ENCODE measurements around the gene MTHFR. TPM values are rescaled to one million over a fixed set of nuclear protein-coding genes. Genes with fewer than 3 reads are reported as not detected.

The MTHFR gene
- total RNA-seq, 1 donor from 2014 or later, result 48.4 TPM

DNA sequence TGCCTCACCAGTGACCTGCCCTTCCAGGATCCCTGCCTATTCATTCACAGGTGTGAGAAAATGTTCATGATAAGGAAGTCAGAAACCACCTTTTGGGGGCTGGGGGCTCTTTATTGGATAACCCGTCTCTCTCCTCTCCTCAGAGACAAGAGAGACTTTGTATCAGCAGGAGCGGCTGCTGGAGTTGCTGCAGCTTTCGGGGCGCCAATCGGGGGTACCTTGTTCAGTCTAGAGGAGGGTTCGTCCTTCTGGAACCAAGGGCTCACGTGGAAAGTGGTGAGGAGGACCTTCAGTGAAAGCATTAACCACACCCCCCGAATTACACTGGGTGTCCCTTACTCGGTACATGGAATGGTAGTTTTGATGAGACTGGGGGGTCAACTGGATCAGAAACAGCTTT, 21.2 kb upstream of the MTHFR start:
- Histone ChIP-seq H3K36me3 (peaks cover 75 to 98% of the 10 kb centered on the region in 2 donors), H3K27me3 (no peaks in the 10 kb centered on the region), H3K9me3 (no peaks in the 10 kb centered on the region), H3K4me3 (no peak overlapping the region), H3K27ac (no peak overlapping the region), H3K4me1 (no peaks in the 10 kb centered on the region)
- intact Hi-C loops (cut with DNase I), result no loop called here
- no peak for DNase-seq (ENCODE audit: low spot score in 2 of 2)
- TF ChIP-seq, protein P1, sequence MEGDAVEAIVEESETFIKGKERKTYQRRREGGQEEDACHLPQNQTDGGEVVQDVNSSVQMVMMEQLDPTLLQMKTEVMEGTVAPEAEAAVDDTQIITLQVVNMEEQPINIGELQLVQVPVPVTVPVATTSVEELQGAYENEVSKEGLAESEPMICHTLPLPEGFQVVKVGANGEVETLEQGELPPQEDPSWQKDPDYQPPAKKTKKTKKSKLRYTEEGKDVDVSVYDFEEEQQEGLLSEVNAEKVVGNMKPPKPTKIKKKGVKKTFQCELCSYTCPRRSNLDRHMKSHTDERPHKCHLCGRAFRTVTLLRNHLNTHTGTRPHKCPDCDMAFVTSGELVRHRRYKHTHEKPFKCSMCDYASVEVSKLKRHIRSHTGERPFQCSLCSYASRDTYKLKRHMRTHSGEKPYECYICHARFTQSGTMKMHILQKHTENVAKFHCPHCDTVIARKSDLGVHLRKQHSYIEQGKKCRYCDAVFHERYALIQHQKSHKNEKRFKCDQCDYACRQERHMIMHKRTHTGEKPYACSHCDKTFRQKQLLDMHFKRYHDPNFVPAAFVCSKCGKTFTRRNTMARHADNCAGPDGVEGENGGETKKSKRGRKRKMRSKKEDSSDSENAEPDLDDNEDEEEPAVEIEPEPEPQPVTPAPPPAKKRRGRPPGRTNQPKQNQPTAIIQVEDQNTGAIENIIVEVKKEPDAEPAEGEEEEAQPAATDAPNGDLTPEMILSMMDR (IDR thresholded peaks at IDR 0.05), result no peak

DNA sequence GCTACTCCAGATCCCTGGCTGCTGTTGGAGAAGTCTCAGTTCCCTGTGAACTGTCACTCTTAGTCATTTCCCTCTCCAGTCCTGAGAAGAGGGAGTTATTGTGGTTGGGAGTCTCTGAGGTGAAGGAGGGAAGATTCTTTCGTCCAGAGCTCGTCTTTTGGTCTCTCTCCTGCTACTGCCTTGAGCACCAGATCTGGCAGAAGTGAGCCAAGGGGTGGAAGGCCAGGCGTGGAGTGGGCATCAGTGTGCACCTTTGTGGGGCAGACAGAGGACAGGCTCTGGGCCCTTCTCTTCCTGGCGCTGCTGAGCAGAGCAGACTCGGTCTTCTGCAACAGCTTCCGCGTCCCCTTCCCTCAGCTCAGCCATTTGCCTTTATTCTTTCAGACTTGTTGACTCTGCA, 19.4 kb upstream of the MTHFR start:
- H3K27ac ChIP-seq, result no peak overlapping the region
- H3K27me3 ChIP-seq, result no peaks in the 10 kb centered on the region
- intact Hi-C loops (cut with DNase I), result no loop called here
- no peak for DNase-seq (ENCODE audit: low spot score in 2 of 2)
- peaks cover 77 to 83% of the 10 kb centered on the region in 2 donors for H3K36me3 ChIP-seq
- no peaks in the 10 kb centered on the region for H3K9me3 ChIP-seq
- H3K4me1 ChIP-seq, result no peaks in the 10 kb centered on the region
- TF ChIP-seq, protein P1 (IDR thresholded peaks at IDR 0.05), result no peak
- H3K4me3 ChIP-seq, result no peak overlapping the region

DNA sequence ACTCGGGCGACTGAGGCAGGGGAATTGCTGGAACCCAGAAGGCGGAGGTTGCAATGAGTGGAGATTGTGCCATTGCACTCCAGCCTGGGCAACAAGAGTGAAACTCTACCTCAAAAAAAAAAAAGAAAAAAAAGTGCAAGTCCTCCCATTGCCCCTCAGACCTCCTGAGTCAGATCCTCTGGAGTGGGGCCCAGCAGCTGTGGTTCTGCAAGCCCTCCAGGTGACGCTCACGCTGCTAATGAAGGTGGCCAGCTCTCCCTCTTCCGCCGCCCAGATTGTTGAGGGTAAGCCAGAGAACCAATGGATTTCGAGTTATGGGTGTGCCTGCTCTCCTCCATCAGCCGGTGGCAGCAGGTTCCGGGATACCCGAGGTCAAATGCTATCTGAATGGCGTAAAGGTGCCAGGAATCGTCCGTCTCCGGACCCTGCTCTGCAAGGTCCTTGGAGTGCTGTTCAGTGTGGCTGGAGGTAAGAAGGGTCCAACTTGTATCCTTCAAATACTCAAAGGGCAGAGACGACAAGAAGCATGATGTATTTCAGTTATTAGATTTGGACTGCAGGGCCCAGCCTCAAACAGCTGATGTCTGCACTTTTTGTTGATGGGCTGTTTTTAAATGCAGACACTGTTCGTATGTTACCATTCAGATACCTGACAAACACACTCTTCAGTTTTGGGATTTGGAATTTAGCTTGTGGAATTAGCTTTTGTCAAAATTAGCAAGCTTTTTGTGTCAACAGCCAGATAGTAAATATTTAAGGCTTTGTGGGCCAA, 17.8 kb upstream of the MTHFR start:
- no peak overlapping the region for H3K4me3 ChIP-seq
- intact Hi-C loops (cut with DNase I), result no loop called here
- H3K4me1 ChIP-seq, result no peaks in the 10 kb centered on the region
- TF ChIP-seq, protein P1 (IDR thresholded peaks at IDR 0.05), result no peak
- no peak for DNase-seq (ENCODE audit: low spot score in 2 of 2)
- H3K9me3 ChIP-seq, result no peaks in the 10 kb centered on the region
- peaks cover 77 to 81% of the 10 kb centered on the region in 2 donors for H3K36me3 ChIP-seq
- H3K27me3 ChIP-seq, result no peaks in the 10 kb centered on the region
- no peak overlapping the region for H3K27ac ChIP-seq

DNA sequence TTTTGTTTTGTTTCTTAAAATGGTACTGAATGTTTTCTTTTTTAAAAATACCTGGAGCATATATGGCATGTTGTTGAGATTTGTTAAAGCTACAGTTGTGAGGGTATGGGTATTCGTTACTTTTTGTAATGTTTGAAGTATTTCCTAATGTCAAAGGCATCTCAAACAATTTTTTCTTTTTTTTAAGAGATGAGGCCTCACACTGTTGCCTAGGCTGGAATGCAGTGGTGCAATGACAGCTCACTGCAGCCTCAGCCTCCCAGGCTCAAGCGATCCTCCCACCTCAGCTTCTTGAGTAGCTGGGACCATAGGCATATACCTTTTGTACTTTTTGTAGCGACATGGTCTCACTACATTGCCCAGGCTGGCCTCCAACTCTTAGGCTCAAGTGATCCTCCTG, 16.3 kb upstream of the MTHFR start:
- H3K36me3 ChIP-seq, result peaks cover 72 to 81% of the 10 kb centered on the region in 2 donors
- H3K9me3 ChIP-seq, result no peaks in the 10 kb centered on the region
- no peaks in the 10 kb centered on the region for H3K4me1 ChIP-seq
- no peak for DNase-seq (ENCODE audit: low spot score in 2 of 2)
- H3K27ac ChIP-seq, result no peak overlapping the region
- TF ChIP-seq, protein P1 (IDR thresholded peaks at IDR 0.05), result no peak
- intact Hi-C loops (cut with DNase I), result no loop called here
- no peaks in the 10 kb centered on the region for H3K27me3 ChIP-seq
- H3K4me3 ChIP-seq, result no peak overlapping the region

DNA sequence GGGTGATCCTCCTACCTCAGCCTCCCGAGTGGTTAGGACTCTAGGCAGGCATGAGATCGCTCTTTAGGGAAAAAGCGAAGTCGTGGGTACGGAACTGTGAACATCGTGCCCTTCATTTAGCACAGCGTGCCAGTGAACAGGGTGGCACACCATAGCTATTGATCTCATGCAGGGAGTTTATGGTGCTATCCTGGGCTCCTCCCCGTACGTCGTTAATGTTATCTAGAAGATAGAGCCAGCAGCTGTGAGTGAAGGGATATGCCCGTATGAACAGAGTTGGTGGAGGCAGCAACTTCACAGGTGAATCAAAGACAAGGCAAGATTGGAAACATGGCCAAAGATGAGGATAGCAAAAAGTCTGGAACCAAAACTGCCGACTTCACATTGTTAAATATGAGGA, 11.4 kb upstream of the MTHFR start:
- peaks cover 56 to 64% of the 10 kb centered on the region in 2 donors for H3K36me3 ChIP-seq
- no peak overlapping the region for H3K27ac ChIP-seq
- H3K27me3 ChIP-seq, result no peaks in the 10 kb centered on the region
- DNase-seq (ENCODE audit: low spot score in 2 of 2), result no peak
- no peak overlapping the region for H3K4me3 ChIP-seq
- TF ChIP-seq, protein P1 (IDR thresholded peaks at IDR 0.05), result no peak
- no peaks in the 10 kb centered on the region for H3K9me3 ChIP-seq
- H3K4me1 ChIP-seq, result no peaks in the 10 kb centered on the region
- intact Hi-C loops (cut with DNase I), result no loop called here

All from ascending aorta (tissue), 2 donors.